ENCODE measurements around the gene DDX1. TPM values are rescaled to one million over a fixed set of nuclear protein-coding genes. Genes with fewer than 3 reads are reported as not detected.
"Not testable (repeated sequence)": the region's sequence is repeated elsewhere in the genome, so short reads cannot be mapped to it uniquely, and the experiment has no call there.

Gene DDX1
- total RNA-seq, 1 experiment from 2014 or later = 62.6 TPM

DNA sequence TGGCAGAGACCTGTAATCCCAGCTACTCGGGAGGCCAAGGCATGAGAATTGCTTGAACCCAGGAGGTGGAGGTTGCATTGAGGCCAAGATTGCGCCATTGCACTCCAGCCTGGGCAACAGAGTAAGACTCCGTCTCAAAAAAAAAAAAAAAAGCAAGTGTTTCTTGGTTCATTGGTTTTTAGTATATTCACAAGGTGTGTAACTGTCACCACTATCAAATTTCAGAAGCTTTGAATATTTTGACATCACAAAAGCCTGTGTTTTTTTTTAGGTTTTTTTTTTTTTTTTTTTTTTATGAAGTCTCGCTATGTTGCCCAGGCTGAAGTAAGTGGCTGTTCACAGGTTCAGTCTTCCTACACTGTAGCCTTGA, 16.7 kb downstream of the DDX1 start:
- Histone ChIP-seq H3K4me2 (ENCODE audit: low read length) (no peak overlapping the region), H3K9ac (ENCODE audit: low read length) (no peak overlapping the region), H3K27ac (ENCODE audit: low read length) (no peak overlapping the region), H3K9me3 (ENCODE audit: low read length) (no peaks in the 10 kb centered on the region), H3K36me3 (ENCODE audit: low read depth, low read length) (peaks cover 71% of the 10 kb centered on the region), H3K9me2 (replicated peaks; ENCODE audit: low read length) (no peaks in the 10 kb centered on the region), H2AFZ (ENCODE audit: low read length) (no peak overlapping the region), H3K79me2 (ENCODE audit: low read length) (no peaks in the 10 kb centered on the region), H4K20me1 (ENCODE audit: low read length) (no peaks in the 10 kb centered on the region), H3K4me3 (ENCODE audit: low read length) (no peak overlapping the region), H3K4me1 (ENCODE audit: insufficient read depth, low read length) (no peaks in the 10 kb centered on the region), H3K27me3 (ENCODE audit: low read length) (no peaks in the 10 kb centered on the region), H3F3A (ENCODE audit: low read length, unreplicated experiment) (no peaks in the 10 kb centered on the region)
- no peak for ATAC-seq
- ChIA-PET CTCF (no interaction called here), POLR2A (ENCODE audit: unreplicated experiment) (no interaction called here)
- no TSS peak for BruUV-seq (replicated peaks)
- intact Hi-C loops (cut with micrococcal nuclease) = no loop called here
- TF ChIP-seq EZH2 (IDR thresholded peaks at IDR 0.05; ENCODE audit: low read length, unreplicated experiment) (no peak), EZH2phosphoT487 (IDR thresholded peaks at IDR 0.05; ENCODE audit: borderline replicate concordance, low read length) (no peak)
- TF ChIP-seq, protein P1, sequence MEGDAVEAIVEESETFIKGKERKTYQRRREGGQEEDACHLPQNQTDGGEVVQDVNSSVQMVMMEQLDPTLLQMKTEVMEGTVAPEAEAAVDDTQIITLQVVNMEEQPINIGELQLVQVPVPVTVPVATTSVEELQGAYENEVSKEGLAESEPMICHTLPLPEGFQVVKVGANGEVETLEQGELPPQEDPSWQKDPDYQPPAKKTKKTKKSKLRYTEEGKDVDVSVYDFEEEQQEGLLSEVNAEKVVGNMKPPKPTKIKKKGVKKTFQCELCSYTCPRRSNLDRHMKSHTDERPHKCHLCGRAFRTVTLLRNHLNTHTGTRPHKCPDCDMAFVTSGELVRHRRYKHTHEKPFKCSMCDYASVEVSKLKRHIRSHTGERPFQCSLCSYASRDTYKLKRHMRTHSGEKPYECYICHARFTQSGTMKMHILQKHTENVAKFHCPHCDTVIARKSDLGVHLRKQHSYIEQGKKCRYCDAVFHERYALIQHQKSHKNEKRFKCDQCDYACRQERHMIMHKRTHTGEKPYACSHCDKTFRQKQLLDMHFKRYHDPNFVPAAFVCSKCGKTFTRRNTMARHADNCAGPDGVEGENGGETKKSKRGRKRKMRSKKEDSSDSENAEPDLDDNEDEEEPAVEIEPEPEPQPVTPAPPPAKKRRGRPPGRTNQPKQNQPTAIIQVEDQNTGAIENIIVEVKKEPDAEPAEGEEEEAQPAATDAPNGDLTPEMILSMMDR (conservative IDR thresholded peaks at IDR 0.05; ENCODE audit: low read depth, low read length) = no peak
- no peak for DNase-seq

DNA sequence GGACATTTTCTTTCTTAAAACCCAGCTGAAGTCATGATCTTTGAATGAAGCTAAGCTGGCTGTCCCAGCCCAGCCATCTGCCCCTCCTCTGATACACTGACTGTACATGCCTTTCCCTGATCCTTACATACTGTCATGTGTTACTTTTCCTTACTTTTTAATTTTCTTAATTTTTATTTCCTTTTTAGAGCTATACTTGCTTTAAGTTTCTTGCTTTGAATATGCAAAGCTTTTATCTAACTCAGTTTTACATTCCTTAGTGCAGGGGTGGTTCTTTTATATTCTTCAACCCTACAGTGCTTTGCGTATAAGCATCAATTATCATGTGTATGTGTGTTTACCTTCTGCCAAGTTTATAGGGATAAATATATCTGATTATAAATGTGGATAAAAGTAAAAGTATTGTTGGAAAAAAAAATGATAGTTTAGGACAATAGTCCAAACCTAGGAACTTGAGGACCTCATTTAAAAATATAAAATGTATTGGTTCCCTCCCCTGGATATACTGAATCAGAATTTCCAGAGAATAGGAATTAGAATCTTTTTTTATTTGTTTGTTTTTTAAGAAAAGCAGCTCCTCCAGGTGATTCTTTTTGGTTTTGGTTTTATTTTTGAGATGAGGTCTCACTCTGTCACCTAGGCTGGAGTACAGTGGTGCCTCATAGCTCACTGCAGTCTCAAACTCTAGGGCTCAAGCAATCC, 17.8 kb downstream of the DDX1 start:
- no peaks in the 10 kb centered on the region for H3K79me2 ChIP-seq (ENCODE audit: low read length)
- H4K20me1 ChIP-seq (ENCODE audit: low read length) = no peaks in the 10 kb centered on the region
- no TSS peak for BruUV-seq (replicated peaks)
- no peak for DNase-seq
- no peaks in the 10 kb centered on the region for H3K9me3 ChIP-seq (ENCODE audit: low read length)
- H3K9ac ChIP-seq (ENCODE audit: low read length) = no peak overlapping the region
- no peaks in the 10 kb centered on the region for H3F3A ChIP-seq (ENCODE audit: low read length, unreplicated experiment)
- ChIA-PET POLR2A (ENCODE audit: unreplicated experiment) (no interaction called here), CTCF (no interaction called here)
- TF ChIP-seq, protein P1 (conservative IDR thresholded peaks at IDR 0.05; ENCODE audit: low read depth, low read length) = no peak
- no peak for TF ChIP-seq EZH2phosphoT487 (IDR thresholded peaks at IDR 0.05; ENCODE audit: borderline replicate concordance, low read length)
- no peak for TF ChIP-seq EZH2 (IDR thresholded peaks at IDR 0.05; ENCODE audit: low read length, unreplicated experiment)
- H3K4me2 ChIP-seq (ENCODE audit: low read length) = no peak overlapping the region
- H3K36me3 ChIP-seq (ENCODE audit: low read depth, low read length) = peaks cover 65% of the 10 kb centered on the region
- no peaks in the 10 kb centered on the region for H3K4me1 ChIP-seq (ENCODE audit: insufficient read depth, low read length)
- H3K27ac ChIP-seq (ENCODE audit: low read length) = no peak overlapping the region
- no peak for ATAC-seq
- intact Hi-C loops (cut with micrococcal nuclease) = no loop called here
- no peaks in the 10 kb centered on the region for H3K27me3 ChIP-seq (ENCODE audit: low read length)
- no peak overlapping the region for H2AFZ ChIP-seq (ENCODE audit: low read length)
- H3K4me3 ChIP-seq (ENCODE audit: low read length) = no peak overlapping the region
- no peaks in the 10 kb centered on the region for H3K9me2 ChIP-seq (replicated peaks; ENCODE audit: low read length)

DNA sequence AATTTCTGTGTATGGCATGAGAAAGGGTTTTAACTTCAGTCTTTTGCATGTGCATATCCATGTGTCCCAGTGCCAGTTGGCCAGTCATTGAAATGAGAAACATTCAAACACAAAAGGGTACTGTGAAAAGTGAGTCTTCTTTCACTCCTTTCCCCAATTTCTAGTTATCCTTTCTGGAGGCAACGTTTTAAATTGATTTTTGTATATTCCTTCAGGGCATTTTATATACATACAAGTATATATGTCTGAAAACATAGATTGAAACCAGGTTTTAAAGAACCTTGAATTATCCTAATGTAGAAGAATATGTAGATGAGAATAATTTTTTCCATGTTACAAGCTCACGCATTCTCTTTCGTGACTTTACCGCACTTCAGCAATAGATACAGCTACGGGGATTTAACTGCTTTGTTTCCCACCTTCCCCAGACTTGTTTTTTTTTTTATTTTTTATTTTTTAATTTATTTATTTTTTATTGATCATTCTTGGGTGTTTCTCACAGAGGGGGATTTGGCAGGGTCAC, 18.8 kb downstream of the DDX1 start:
- H3K36me3 ChIP-seq (ENCODE audit: low read depth, low read length) = peaks cover 59% of the 10 kb centered on the region

DNA sequence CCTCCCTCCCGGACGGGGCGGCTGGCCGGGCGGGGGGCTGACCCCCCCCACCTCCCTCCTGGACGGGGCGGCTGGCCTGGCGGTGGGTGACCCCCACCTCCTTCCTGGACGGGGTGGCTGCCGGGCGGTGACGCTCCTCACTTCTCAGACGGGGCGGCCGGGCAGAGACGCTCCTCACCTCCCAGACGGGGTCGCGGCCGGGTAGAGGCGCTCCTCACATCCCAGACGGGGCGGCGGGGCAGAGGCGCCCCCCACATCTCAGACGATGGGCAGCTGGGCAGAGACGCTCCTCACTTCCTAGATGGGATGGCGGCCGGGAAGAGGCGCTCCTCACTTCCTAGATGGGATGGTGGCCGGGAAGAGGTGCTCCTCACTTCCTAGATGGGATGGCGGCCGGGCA, 20.4 kb downstream of the DDX1 start:
- H3K9ac ChIP-seq (ENCODE audit: low read length); ATAC-seq; H3K4me3 ChIP-seq (ENCODE audit: low read length); H2AFZ ChIP-seq (ENCODE audit: low read length); H3K79me2 ChIP-seq (ENCODE audit: low read length); BruUV-seq (replicated peaks); DNase-seq; POLR2A ChIA-PET (ENCODE audit: unreplicated experiment); H3K4me1 ChIP-seq (ENCODE audit: insufficient read depth, low read length); H3K9me3 ChIP-seq (ENCODE audit: low read length); H3K9me2 ChIP-seq (replicated peaks; ENCODE audit: low read length); H3K27ac ChIP-seq (ENCODE audit: low read length); CTCF ChIA-PET; H3K27me3 ChIP-seq (ENCODE audit: low read length); intact Hi-C loops (cut with micrococcal nuclease); H4K20me1 ChIP-seq (ENCODE audit: low read length); H3K4me2 ChIP-seq (ENCODE audit: low read length); H3F3A ChIP-seq (ENCODE audit: low read length, unreplicated experiment): not testable (repeated sequence)
- peaks cover 53% of the 10 kb centered on the region for H3K36me3 ChIP-seq (ENCODE audit: low read depth, low read length)

More for the DNA sequence above, 18.8 kb downstream of the DDX1 start:
- H3F3A ChIP-seq (ENCODE audit: low read length, unreplicated experiment) = no peaks in the 10 kb centered on the region
- no peaks in the 10 kb centered on the region for H3K79me2 ChIP-seq (ENCODE audit: low read length)
- intact Hi-C loops (cut with micrococcal nuclease) = no loop called here
- no peak overlapping the region for H3K4me2 ChIP-seq (ENCODE audit: low read length)
- ChIA-PET POLR2A (ENCODE audit: unreplicated experiment) (no interaction called here), CTCF (no interaction called here)
- H3K27me3 ChIP-seq (ENCODE audit: low read length) = no peaks in the 10 kb centered on the region
- no peak overlapping the region for H3K27ac ChIP-seq (ENCODE audit: low read length)
- DNase-seq (no peak), ATAC-seq (no peak)
- no peak overlapping the region for H3K9ac ChIP-seq (ENCODE audit: low read length)
- H4K20me1 ChIP-seq (ENCODE audit: low read length) = no peaks in the 10 kb centered on the region; the same call in 1 of the 2 replicates
- no peaks in the 10 kb centered on the region for H3K9me2 ChIP-seq (replicated peaks; ENCODE audit: low read length)
- no peak overlapping the region for H2AFZ ChIP-seq (ENCODE audit: low read length)
- H3K4me3 ChIP-seq (ENCODE audit: low read length) = no peak overlapping the region
- no peaks in the 10 kb centered on the region for H3K4me1 ChIP-seq (ENCODE audit: insufficient read depth, low read length)
- no TSS peak for BruUV-seq (replicated peaks)
- H3K9me3 ChIP-seq (ENCODE audit: low read length) = no peaks in the 10 kb centered on the region
- TF ChIP-seq EZH2phosphoT487 (IDR thresholded peaks at IDR 0.05; ENCODE audit: borderline replicate concordance, low read length) (no peak), EZH2 (IDR thresholded peaks at IDR 0.05; ENCODE audit: low read length, unreplicated experiment) (no peak)
- TF ChIP-seq, protein P1 (conservative IDR thresholded peaks at IDR 0.05; ENCODE audit: low read depth, low read length) = no peak
